ENCODE measurements around the gene LRRC9. TPM values are rescaled to one million over a fixed set of nuclear protein-coding genes. Genes with fewer than 3 reads are reported as not detected.

Gene LRRC9
- total RNA-seq, 4 donors from 2014 or later = under 0.01 to 0.11 TPM; not detected in 2

GRCh38 chr14:59890676-59891075 lies 29.3 kb upstream of the LRRC9 start:
- TF ChIP-seq POLR2A (IDR thresholded peaks at IDR 0.05) = no peak
- DNase-seq = peak in 1 of 2 donors; percentile 3
- H3K4me3 ChIP-seq (replicated peaks in 1 of 3) = no peak overlapping the region
- H3K27ac ChIP-seq = no peak overlapping the region
- no peaks in the 10 kb centered on the region for H3K27me3 ChIP-seq
- H3K36me3 ChIP-seq = no peaks in the 10 kb centered on the region
- no peaks in the 10 kb centered on the region for H3K4me1 ChIP-seq
- intact Hi-C loops (cut with DNase I) = no loop called here
- WGBS, 2 donors = 64 to 71% methylated on average over 2 of the region's 2 CpGs
- no peaks in the 10 kb centered on the region for H3K9me3 ChIP-seq

GRCh38 chr14:59895721-59896120 lies 24.2 kb upstream of the LRRC9 start:
- TF ChIP-seq POLR2A (IDR thresholded peaks at IDR 0.05) (no peak), CTCF (IDR thresholded peaks at IDR 0.05) (no peak)
- 21 to 22% methylated on average over 1 of the region's 1 CpG for WGBS, 2 donors
- Histone ChIP-seq H3K27ac (no peak overlapping the region), H3K9me3 (no peaks in the 10 kb centered on the region), H3K4me1 (no peaks in the 10 kb centered on the region), H3K36me3 (no peaks in the 10 kb centered on the region), H3K27me3 (no peaks in the 10 kb centered on the region), H3K4me3 (replicated peaks in 1 of 3) (no peak overlapping the region)
- intact Hi-C loops (cut with DNase I) = no loop called here
- no peak for DNase-seq

- peak; percentile 40 to 42 for DNase-seq
- no peak for TF ChIP-seq POLR2A (IDR thresholded peaks at IDR 0.05)
- peak; percentile 9 to 63 (median 40) for TF ChIP-seq CTCF (IDR thresholded peaks at IDR 0.05)
- 30 to 37% methylated on average over 8 of the region's 8 CpGs for WGBS, 2 donors
- Histone ChIP-seq H3K4me1 (no peaks in the 10 kb centered on the region), H3K27ac (no peak overlapping the region), H3K4me3 (replicated peaks in 1 of 3) (no peak overlapping the region), H3K9me3 (no peaks in the 10 kb centered on the region), H3K27me3 (no peaks in the 10 kb centered on the region), H3K36me3 (no peaks in the 10 kb centered on the region)
- intact Hi-C loops (cut with DNase I) = no loop called here
These were observed 22.1 kb upstream of the LRRC9 start for GRCh38 chr14:59897757-59898383.

GRCh38 chr14:59900556-59900955 lies 19.4 kb upstream of the LRRC9 start:
- intact Hi-C loops (cut with DNase I) = no loop called here
- 82 to 83% methylated on average over 3 of the region's 3 CpGs for WGBS, 2 donors
- no peak overlapping the region for H3K4me3 ChIP-seq (replicated peaks in 1 of 3)
- H3K4me1 ChIP-seq = no peaks in the 10 kb centered on the region
- no peaks in the 10 kb centered on the region for H3K27me3 ChIP-seq
- no peak for TF ChIP-seq POLR2A (IDR thresholded peaks at IDR 0.05)
- TF ChIP-seq CTCF (IDR thresholded peaks at IDR 0.05) = no peak
- H3K9me3 ChIP-seq = no peaks in the 10 kb centered on the region
- DNase-seq = no peak
- no peak overlapping the region for H3K27ac ChIP-seq
- H3K36me3 ChIP-seq = no peaks in the 10 kb centered on the region

GRCh38 chr14:59904184-59904583 lies 15.8 kb upstream of the LRRC9 start:
- Histone ChIP-seq H3K4me1 (no peaks in the 10 kb centered on the region), H3K9me3 (no peaks in the 10 kb centered on the region), H3K36me3 (no peaks in the 10 kb centered on the region), H3K27ac (no peak overlapping the region), H3K4me3 (replicated peaks in 1 of 3) (no peak overlapping the region), H3K27me3 (no peaks in the 10 kb centered on the region)
- 50 to 56% methylated on average over 2 of the region's 2 CpGs for WGBS, 2 donors
- TF ChIP-seq POLR2A (IDR thresholded peaks at IDR 0.05) (no peak), CTCF (IDR thresholded peaks at IDR 0.05) (no peak)
- DNase-seq = no peak
- intact Hi-C loops (cut with DNase I) = no loop called here
